ENCODE results near the gene SHB.

Gene SHB

GRCh38 chr9:38088006-38088925 is 19.2 kb upstream of the SHB start:
- DNase-seq, result peak; percentile 73

- no peak for DNase-seq
Observed at GRCh38 chr9:38086496-38086895, 17.5 kb upstream of the SHB start.

GRCh38 chr9:38085308-38085707 is 16.3 kb upstream of the SHB start:
- no peak for DNase-seq

GRCh38 chr9:38084556-38084880 is 15.5 kb upstream of the SHB start:
- no peak for DNase-seq

GRCh38 chr9:38083858-38084555 is 15.0 kb upstream of the SHB start:
- DNase-seq, result no peak

GRCh38 chr9:38082446-38083287 is 13.6 kb upstream of the SHB start:
- DNase-seq, result no peak

DNA sequence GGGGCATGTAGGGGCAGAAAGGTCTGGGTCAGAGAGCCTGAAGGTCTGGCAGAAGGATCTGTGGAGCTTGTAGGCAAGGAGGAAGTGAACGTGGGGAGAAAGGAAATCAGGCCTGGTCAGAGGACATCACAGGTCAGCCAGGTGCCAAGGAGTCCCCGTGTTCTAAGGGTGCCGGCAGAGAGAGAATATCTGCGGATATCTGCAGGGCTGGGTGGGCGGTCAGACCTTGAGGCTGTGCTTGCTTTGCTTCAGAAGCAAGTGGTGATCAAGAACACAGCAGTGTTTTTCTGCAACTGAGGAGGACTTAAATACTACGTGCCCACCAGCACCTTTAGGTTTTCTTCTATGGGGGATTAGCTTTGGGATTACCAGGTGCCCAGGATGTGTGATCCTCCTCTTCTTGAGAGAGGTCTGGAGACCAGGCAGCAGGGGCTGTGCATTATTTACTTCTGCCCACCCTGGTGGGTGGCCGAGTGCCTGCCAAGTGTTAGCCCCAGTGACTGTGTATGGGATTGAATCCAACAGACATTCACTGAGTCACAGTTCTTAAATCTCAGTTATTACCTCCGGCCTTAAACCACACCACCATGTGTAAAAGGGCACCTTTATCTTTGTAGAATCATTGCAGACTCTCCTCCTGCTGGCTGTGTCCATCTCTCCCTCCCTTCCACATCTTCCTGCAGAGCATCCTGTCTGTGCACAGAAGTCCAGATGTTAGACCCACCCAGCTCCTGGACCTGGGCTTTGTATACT is 12.5 kb upstream of the SHB start:
- DNase-seq, result no peak

DNA sequence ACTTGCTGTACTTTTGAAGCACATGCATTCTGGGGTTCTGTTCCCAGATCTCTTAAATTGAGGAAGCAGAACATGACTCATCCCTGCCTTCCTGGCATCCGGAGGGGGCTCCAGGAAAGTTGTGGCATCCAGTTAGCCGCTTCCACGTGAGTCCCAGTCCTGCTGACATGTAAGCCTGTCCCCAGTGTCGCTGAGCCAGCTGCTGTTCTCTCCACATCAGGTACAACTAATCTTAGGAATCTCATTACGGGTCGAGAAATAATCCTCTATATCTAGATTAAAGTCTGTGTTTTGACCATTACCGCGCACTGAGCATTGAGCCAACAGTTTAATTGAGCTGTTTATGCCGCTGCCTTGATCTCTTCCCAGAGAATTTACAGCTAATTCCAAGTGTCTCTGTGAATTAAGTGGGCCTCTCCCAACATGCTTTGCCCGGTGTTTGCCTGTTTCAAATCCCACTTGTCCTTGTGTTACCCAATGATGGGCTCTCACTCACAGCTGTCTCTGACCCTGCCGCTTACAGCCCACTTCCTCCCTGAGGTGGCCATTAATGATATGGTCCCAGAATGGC is 10.5 kb upstream of the SHB start:
- no peak for DNase-seq

- DNase-seq, result no peak
Observed at GRCh38 chr9:38075272-38075671, 6.2 kb upstream of the SHB start.

- DNase-seq, result no peak
Observed at GRCh38 chr9:38074441-38074961, 5.5 kb upstream of the SHB start.

DNA sequence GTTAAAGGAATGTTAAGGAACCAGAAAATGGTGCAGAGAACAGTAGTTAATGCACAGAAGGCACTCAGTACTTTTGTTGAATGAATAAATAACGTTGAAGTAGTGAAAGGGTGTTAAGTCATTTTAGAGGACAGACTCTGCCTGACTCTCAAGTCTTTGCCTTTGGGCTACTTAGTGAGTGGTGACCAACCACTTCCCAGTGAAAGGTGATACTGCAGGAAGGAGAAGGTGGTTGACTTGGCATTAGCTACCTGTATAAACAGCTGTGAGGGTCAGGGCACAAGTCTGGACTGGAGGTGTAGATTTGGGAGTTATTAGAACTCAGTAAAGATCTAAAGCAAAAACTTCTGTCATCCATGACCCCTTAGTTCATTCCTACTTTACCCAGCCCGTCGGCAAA is 4.9 kb upstream of the SHB start:
- DNase-seq, result no peak

DNA sequence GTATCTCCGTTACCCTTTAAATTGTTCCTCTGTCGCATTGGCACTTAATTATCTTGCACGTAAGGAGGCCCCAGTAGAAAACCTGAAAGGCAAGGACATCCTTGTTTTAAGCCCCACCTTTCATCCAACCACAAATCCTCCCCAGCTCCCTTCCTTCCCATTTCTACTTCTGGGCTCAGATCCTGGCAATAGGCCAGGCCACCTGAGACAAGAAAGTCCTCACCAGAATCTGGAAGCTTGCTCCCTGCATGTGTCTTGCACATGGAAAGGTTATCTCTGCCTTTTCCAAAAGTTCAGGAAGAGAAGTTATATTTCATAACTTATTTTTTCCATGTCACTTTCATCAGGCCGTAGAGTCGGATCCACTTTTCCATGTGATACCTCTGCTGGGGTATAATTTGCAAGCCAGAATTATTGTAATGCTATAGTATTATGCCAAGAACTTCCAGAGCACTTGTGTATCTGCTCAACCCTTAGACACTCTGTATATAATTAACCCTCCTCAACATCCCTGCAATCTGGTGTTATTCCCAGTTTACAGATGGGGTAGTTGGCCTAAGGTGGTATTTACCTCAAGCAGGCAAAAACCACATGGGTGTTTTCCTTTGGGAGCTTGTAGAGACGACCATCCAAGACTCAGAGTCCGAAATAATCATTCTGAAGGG is 2.6 kb upstream of the SHB start:
- DNase-seq, result no peak

DNA sequence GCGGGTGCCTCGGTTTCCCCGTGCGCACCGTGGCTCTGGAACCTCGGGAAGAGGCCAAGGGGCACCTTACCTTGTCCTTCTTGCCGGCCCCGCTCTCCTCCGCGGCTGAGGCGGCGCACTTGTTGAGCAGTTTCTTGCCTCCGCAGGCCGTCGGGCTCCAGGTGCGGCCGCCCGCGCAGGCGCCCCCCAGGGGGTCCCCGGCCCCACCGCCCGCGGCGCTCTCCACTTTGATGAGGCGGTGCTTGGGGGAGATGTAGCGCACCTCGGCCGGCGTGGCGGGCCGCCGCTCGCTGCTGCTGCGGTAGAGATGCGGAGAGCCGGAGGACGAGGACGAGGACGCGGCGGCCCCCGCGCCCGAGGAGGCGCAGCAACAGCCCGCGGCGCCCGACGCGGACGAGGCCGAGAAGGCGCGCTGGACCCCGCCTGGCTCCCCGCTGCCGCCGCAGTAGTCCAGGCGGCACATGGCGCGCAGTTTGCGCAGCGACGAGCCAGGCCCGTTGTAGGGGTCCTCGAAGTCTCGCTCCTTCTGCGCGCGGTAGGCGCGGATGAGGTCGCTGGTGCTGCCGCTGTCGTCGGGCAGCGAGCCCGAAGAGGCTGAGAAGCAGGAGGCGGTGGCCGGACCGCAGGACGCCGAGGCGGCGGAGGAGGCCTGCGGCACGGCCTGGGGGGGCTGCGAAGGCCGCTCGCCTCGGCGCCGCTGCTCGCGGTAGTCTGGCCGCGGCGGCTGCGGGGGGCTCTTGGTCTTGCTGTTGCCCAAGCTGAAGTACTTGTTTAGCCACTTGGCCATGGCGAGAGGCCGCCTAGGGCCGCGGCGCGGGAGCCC is 957 bp downstream of the SHB start:
- DNase-seq, result no peak

DNA sequence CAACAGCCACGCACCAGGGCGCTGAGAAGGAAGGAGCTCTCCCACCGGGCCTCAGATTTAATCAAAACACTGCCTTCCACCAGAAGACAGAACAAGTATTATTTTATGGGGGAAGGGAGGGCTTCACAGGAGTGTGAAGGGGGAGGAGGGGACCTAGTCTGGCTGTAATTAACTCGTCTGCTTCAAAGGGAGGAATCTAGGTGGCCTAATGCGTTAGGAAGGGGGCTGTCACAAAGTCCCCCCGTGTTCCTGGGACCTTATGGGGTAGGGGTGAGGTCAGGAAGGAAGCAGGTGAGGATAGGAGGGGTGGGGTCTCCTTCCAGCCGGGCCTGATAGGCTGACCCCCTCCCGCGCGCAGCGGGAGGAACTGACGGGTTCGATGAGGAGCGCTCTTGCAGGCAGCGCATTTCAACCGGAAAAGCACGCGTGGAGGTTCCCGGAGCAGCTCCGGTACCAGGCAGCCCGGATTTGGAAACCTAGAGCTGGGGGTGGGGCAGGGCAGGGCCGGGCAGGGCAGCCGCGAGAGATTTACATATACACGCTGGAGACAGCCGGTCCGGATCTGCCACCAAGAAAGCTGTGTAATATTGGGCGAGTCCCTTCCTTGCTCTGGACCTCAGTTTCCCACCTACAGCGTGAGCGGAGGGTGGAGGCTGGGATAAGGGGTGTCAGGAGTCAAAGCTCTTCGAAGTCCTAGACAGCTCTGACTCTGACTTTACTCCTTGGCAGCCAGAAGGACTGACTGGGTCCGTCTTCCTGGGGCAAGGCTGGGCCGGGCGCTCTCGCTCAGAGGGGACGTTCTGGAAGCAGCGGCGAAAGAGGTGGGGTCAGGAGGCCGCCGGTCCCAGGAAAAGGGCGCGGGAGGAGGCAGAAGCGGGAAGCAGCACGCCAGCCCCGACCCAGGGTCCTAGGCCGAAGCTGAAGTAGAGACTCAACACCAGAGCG is 1.8 kb downstream of the SHB start:
- peak; percentile 56 for DNase-seq

GRCh38 chr9:38066197-38066913 is 2.7 kb downstream of the SHB start:
- DNase-seq, result no peak

- no peak for DNase-seq
Observed at GRCh38 chr9:38065369-38066075, 3.5 kb downstream of the SHB start.

GRCh38 chr9:38064842-38065368 is 4.1 kb downstream of the SHB start:
- no peak for DNase-seq

DNA sequence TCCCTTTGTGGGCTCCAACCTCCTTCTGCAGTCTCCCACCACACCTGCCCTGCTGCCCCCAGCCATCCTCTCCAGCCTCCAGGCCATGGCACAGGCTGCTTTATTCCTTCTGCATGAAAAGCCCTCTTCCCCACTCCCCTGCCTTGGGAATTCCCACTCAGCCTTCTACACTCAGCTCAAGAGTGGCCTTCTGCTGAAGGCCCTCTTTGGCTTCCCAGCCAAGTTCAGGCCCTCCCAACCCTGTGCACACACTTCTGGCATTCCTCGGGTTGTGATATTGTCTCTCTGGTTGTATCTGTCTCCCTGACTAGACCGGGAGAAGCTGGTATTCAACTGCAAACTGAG is 5.7 kb downstream of the SHB start:
- DNase-seq, result no peak

Data from right hindlimb (tissue), 1 donor.